ENCODE results near the gene MTERF2. TPM values are rescaled to one million over a fixed set of nuclear protein-coding genes. Genes with fewer than 3 reads are reported as not detected.

Gene MTERF2
- total and polyA plus RNA-seq, 2 donors (not counting 3 experiments of a cell fraction or from before 2014, with no cell fraction given), result 3.4 to 9.6 TPM

GRCh38 chr12:106942775-106943174 lies 44.2 kb downstream of the MTERF2 start:
- H3K9me3 ChIP-seq (replicated peaks; ENCODE audit: control insufficient read depth, insufficient read depth, low read length), result no peaks in the 10 kb centered on the region
- H3K36me3 ChIP-seq (ENCODE audit: control insufficient read depth in 2 of 2, extremely low read depth in 1 of 2, insufficient read depth in 2 of 2, low read length in 2 of 2), result no peaks in the 10 kb centered on the region
- no peaks in the 10 kb centered on the region for H3K4me1 ChIP-seq (ENCODE audit: control insufficient read depth, extremely low read depth, insufficient read depth, low read length)
- H3K79me2 ChIP-seq (ENCODE audit: control insufficient read depth, insufficient read depth, low read length), result no peaks in the 10 kb centered on the region
- DNase-seq (ENCODE audit: low read depth, low spot score) (no peak), FAIRE-seq (no peak)
- H3K4me2 ChIP-seq (ENCODE audit: insufficient read depth, low read length), result no peak overlapping the region
- H3K27me3 ChIP-seq (ENCODE audit: control insufficient read depth in 2 of 2, insufficient read depth in 2 of 2, low read length in 2 of 2), result peaks cover 0 to 5% of the 10 kb centered on the region in 2 experiments
- BruUV-seq (replicated peaks), result no TSS peak
- ChIA-PET CTCF (interaction anchor here (1.1 kb wide), 1 partner anchor 23 kb away, joined by 3 read pairs; no protein-coding TSS in a partner anchor), POLR2A (interaction anchor here (1.0 kb wide), 1 partner anchor 13 kb away, joined by 3 read pairs; the partner anchor contains the start of gene TMEM263)
- no peak overlapping the region for H3K27ac ChIP-seq (ENCODE audit: insufficient read depth, low read depth, low read length)
- H2AFZ ChIP-seq (ENCODE audit: low read depth, low read length), result no peak overlapping the region
- no peaks in the 10 kb centered on the region for H3K9me1 ChIP-seq (replicated peaks; ENCODE audit: control insufficient read depth, extremely low read depth, insufficient read depth, low read length)
- no peaks in the 10 kb centered on the region for H4K20me1 ChIP-seq (replicated peaks; ENCODE audit: control insufficient read depth, extremely low read depth, insufficient read depth, low read length)
- H3K4me3 ChIP-seq (replicated peaks in 1 of 3; ENCODE audit: insufficient read depth in 1 of 3, low read depth in 1 of 3, low read length in 3 of 3), result no peak overlapping the region
- TF ChIP-seq, protein P1, sequence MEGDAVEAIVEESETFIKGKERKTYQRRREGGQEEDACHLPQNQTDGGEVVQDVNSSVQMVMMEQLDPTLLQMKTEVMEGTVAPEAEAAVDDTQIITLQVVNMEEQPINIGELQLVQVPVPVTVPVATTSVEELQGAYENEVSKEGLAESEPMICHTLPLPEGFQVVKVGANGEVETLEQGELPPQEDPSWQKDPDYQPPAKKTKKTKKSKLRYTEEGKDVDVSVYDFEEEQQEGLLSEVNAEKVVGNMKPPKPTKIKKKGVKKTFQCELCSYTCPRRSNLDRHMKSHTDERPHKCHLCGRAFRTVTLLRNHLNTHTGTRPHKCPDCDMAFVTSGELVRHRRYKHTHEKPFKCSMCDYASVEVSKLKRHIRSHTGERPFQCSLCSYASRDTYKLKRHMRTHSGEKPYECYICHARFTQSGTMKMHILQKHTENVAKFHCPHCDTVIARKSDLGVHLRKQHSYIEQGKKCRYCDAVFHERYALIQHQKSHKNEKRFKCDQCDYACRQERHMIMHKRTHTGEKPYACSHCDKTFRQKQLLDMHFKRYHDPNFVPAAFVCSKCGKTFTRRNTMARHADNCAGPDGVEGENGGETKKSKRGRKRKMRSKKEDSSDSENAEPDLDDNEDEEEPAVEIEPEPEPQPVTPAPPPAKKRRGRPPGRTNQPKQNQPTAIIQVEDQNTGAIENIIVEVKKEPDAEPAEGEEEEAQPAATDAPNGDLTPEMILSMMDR (IDR thresholded peaks at IDR 0.05; ENCODE audit: extremely low read depth in 1 of 2, insufficient read depth in 1 of 2, low read depth in 1 of 2, low read length in 2 of 2), result no peak
- TF ChIP-seq FOS (IDR thresholded peaks at IDR 0.05; ENCODE audit: borderline replicate concordance, insufficient read depth, low read length), result no peak
- no peak for TF ChIP-seq EZH2 (IDR thresholded peaks at IDR 0.05; ENCODE audit: borderline replicate concordance, low read depth, low read length, severe bottlenecking)
- no peak for TF ChIP-seq POLR2AphosphoS5 (IDR thresholded peaks at IDR 0.05; ENCODE audit: insufficient read depth, low read depth, low read length)
- TF ChIP-seq POLR2A (IDR thresholded peaks at IDR 0.05; ENCODE audit: low read depth, low read length), result no peak
- TF ChIP-seq MYC (IDR thresholded peaks at IDR 0.05; ENCODE audit: low read depth, low read length), result no peak
- TF ChIP-seq MAX (IDR thresholded peaks at IDR 0.05; ENCODE audit: insufficient read depth, insufficient read length), result no peak
- TF ChIP-seq GATA2 (IDR thresholded peaks at IDR 0.05; ENCODE audit: insufficient read depth, insufficient read length, low read depth, low read length), result no peak
- no peak for TF ChIP-seq JUN (IDR thresholded peaks at IDR 0.05; ENCODE audit: borderline replicate concordance, insufficient read depth, insufficient read length, low read depth)
- intact Hi-C loops (cut with micrococcal nuclease), result no loop called here
- H3K9ac ChIP-seq (replicated peaks; ENCODE audit: extremely low read depth, insufficient read depth, low read length), result no peak overlapping the region
- dilution Hi-C loops (cut with MboI; ENCODE audit: extremely low pct_ligation_motif_present, low sequenced_read_pairs), result no loop called here
